HG03520 (cell line): ENCODE measurements around the gene RNF208.

Experiments
- ATAC-seq: cut with Tn5 transposase; IDR thresholded peaks from one replicate; pipeline ENCODE4 v1.9.1; 2021; ENCODE audit warnings: mild to moderate bottlenecking, moderate library complexity; ENCODE audit not compliant: unreplicated experiment

Gene RNF208

GRCh38 chr9:137228506-137228967 lies 6.5 kb upstream of the RNF208 start:
- ATAC-seq, result no peak

- ATAC-seq, result no peak
These were observed 5.9 kb upstream of the RNF208 start for GRCh38 chr9:137227853-137228505.

- ATAC-seq, result no peak
These were observed 5.2 kb upstream of the RNF208 start, which contains the start of gene RNF224 for GRCh38 chr9:137227054-137227852. Gene RNF224 (plus strand): TSS chr9:137227502. CDS start chr9:137228336, 834 bp downstream.

- no peak for ATAC-seq
These were observed 4.5 kb upstream of the RNF208 start for GRCh38 chr9:137226338-137227053.

GRCh38 chr9:137225699-137226331 lies 3.8 kb upstream of the RNF208 start:
- no peak for ATAC-seq

- no peak for ATAC-seq
These were observed 3.0 kb upstream of the RNF208 start, which contains the start of gene CYSRT1 for GRCh38 chr9:137224830-137225694. Gene CYSRT1 (plus strand): TSS chr9:137225174. CDS start chr9:137225622, 448 bp downstream.

GRCh38 chr9:137223078-137223970 lies 1.3 kb upstream of the RNF208 start:
- peak; percentile 71 for ATAC-seq

GRCh38 chr9:137221506-137222111 lies 431 bp downstream of the RNF208 start:
- no peak for ATAC-seq

GRCh38 chr9:137221095-137221505 lies 940 bp downstream of the RNF208 start:
- ATAC-seq, result no peak

- no peak for ATAC-seq
These were observed 1.5 kb downstream of the RNF208 start for GRCh38 chr9:137220317-137221094.

GRCh38 chr9:137219757-137220316 lies 2.2 kb downstream of the RNF208 start:
- no peak for ATAC-seq

- no peak for ATAC-seq
These were observed 3.2 kb downstream of the RNF208 start for GRCh38 chr9:137218754-137219271.

GRCh38 chr9:137218212-137218753 lies 3.8 kb downstream of the RNF208 start:
- ATAC-seq, result no peak

- ATAC-seq, result no peak
These were observed 4.5 kb downstream of the RNF208 start for GRCh38 chr9:137217276-137218211.

- ATAC-seq, result no peak
These were observed 5.7 kb downstream of the RNF208 start for GRCh38 chr9:137216188-137216965.
